IMR-90 (cell line): ENCODE results near the gene C5orf15.
"Not testable (repeated sequence)": the region's sequence is repeated elsewhere in the genome, so short reads cannot be mapped to it uniquely, and the experiment has no call there.

ENCODE experiments used
- BHLHE40 ChIP-seq: fragments of 150-350 bp; IDR thresholded peaks from 2 replicates; pipeline ENCODE4 v1.6.1; 2016; ENCODE audit warnings: mild to moderate bottlenecking, low read depth, low read length
- CEBPB ChIP-seq: IDR thresholded peaks from 2 replicates; pipeline ENCODE4 v1.6.1; 2012; ENCODE audit warnings: low read depth, low read length, improper control_type of control experiment
- CTCF ChIP-seq: conservative IDR thresholded peaks from 2 replicates; pipeline ENCODE4 v1.5.1; 2012; ENCODE audit warnings: mild to moderate bottlenecking, low read depth, low read length, improper control_type of control experiment
- ELK1 ChIP-seq: fragments of 150-350 bp; IDR thresholded peaks from 2 replicates; pipeline ENCODE4 v1.6.1; 2016; ENCODE audit warnings: low read depth, mild to moderate bottlenecking, low read length, moderate library complexity, borderline replicate concordance
- MXI1 ChIP-seq: IDR thresholded peaks from 2 replicates; pipeline ENCODE4 v1.6.1; 2012; ENCODE audit warnings: low read depth, mild to moderate bottlenecking, low read length, moderate library complexity, borderline replicate concordance
- NFE2L2 ChIP-seq: fragments of 150-350 bp; IDR thresholded peaks from 2 replicates; pipeline ENCODE4 v1.6.1; 2016; ENCODE audit warnings: low read depth, mild to moderate bottlenecking, low read length
- POLR2A ChIP-seq: IDR thresholded peaks from 2 replicates; pipeline ENCODE4 v1.6.1; 2012; ENCODE audit warnings: mild to moderate bottlenecking, low read depth, low read length
- RAD21 ChIP-seq: IDR thresholded peaks from 2 replicates; pipeline ENCODE4 v1.6.1; 2012; ENCODE audit warnings: low read length, improper control_type of control experiment
- RCOR1 ChIP-seq: IDR thresholded peaks from 2 replicates; pipeline ENCODE4 v1.6.1; 2012; ENCODE audit warnings: mild to moderate bottlenecking, low read length, improper control_type of control experiment; ENCODE audit not compliant: insufficient replicate concordance
- SMC3 ChIP-seq: fragments of 150-350 bp; IDR thresholded peaks from 2 replicates; pipeline ENCODE4 v1.6.1; 2016; ENCODE audit warnings: low read depth, mild to moderate bottlenecking, antibody characterized with exemption, low read length, moderate library complexity
- USF2 ChIP-seq: fragments of 150-350 bp; IDR thresholded peaks from 2 replicates; pipeline ENCODE4 v1.6.1; 2017; ENCODE audit warnings: mild to moderate bottlenecking, antibody characterized with exemption, low read length, low read depth

GRCh38 chr5:133937628-133938027, 30.8 kb downstream of the C5orf15 start:
- not testable (repeated sequence) for TF ChIP-seq POLR2A, CTCF, SMC3, NFE2L2, RAD21, ELK1, USF2, BHLHE40, MXI1, RCOR1, CEBPB
